ENCODE results near the gene NEK9. TPM values are rescaled to one million over a fixed set of nuclear protein-coding genes. Genes with fewer than 3 reads are reported as not detected.

The NEK9 gene
- total RNA-seq, 1 experiment from 2014 or later = 50.8 TPM

DNA sequence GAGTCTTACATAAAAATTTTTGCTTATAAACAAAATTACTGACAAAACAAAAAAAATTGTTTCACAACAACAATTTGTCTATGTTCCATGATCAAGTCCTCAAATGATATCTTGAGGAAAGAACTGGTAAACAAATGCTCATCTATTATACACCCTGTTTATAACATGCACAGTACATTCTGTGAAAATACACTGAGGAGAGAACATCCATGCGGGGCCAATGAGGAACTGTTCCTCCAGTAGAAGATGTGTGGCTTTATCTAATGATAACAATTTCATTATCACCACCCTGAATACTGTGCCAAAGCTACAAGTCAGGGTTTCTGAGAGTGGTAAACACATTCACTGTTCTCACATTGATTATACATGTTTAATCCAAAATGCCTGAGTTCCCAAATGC lies 86.3 kb downstream of the NEK9 start:
- ChIA-PET CTCF (no interaction called here), POLR2A (no interaction called here)
- ATAC-seq (no peak), DNase-seq (ENCODE audit: low spot score) (no peak)
- H3K9me3 Mint-ChIP-seq = no peaks in the 10 kb centered on the region
- no peak overlapping the region for H3K4me3 Mint-ChIP-seq
- no peaks in the 10 kb centered on the region for H3K27me3 Mint-ChIP-seq (ENCODE audit: low read depth)
- no peak overlapping the region for H3K27ac Mint-ChIP-seq
- no peak for TF ChIP-seq TEAD4 (CRISPR knock-in tag; IDR thresholded peaks at IDR 0.05)
- TF ChIP-seq, protein P1, sequence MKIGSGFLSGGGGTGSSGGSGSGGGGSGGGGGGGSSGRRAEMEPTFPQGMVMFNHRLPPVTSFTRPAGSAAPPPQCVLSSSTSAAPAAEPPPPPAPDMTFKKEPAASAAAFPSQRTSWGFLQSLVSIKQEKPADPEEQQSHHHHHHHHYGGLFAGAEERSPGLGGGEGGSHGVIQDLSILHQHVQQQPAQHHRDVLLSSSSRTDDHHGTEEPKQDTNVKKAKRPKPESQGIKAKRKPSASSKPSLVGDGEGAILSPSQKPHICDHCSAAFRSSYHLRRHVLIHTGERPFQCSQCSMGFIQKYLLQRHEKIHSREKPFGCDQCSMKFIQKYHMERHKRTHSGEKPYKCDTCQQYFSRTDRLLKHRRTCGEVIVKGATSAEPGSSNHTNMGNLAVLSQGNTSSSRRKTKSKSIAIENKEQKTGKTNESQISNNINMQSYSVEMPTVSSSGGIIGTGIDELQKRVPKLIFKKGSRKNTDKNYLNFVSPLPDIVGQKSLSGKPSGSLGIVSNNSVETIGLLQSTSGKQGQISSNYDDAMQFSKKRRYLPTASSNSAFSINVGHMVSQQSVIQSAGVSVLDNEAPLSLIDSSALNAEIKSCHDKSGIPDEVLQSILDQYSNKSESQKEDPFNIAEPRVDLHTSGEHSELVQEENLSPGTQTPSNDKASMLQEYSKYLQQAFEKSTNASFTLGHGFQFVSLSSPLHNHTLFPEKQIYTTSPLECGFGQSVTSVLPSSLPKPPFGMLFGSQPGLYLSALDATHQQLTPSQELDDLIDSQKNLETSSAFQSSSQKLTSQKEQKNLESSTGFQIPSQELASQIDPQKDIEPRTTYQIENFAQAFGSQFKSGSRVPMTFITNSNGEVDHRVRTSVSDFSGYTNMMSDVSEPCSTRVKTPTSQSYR (CRISPR knock-in tag; IDR thresholded peaks at IDR 0.05) = no peak
- TF ChIP-seq, protein P2, sequence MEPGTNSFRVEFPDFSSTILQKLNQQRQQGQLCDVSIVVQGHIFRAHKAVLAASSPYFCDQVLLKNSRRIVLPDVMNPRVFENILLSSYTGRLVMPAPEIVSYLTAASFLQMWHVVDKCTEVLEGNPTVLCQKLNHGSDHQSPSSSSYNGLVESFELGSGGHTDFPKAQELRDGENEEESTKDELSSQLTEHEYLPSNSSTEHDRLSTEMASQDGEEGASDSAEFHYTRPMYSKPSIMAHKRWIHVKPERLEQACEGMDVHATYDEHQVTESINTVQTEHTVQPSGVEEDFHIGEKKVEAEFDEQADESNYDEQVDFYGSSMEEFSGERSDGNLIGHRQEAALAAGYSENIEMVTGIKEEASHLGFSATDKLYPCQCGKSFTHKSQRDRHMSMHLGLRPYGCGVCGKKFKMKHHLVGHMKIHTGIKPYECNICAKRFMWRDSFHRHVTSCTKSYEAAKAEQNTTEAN (CRISPR knock-in tag; IDR thresholded peaks at IDR 0.05) = no peak
- no peak for TF ChIP-seq FOXJ3 (CRISPR knock-in tag; IDR thresholded peaks at IDR 0.05; ENCODE audit: borderline replicate concordance)
- no peak for TF ChIP-seq CREM (CRISPR knock-in tag; IDR thresholded peaks at IDR 0.05)
- TF ChIP-seq ELF4 (CRISPR knock-in tag; IDR thresholded peaks at IDR 0.05; ENCODE audit: low read depth) = no peak
- TF ChIP-seq, protein P3, sequence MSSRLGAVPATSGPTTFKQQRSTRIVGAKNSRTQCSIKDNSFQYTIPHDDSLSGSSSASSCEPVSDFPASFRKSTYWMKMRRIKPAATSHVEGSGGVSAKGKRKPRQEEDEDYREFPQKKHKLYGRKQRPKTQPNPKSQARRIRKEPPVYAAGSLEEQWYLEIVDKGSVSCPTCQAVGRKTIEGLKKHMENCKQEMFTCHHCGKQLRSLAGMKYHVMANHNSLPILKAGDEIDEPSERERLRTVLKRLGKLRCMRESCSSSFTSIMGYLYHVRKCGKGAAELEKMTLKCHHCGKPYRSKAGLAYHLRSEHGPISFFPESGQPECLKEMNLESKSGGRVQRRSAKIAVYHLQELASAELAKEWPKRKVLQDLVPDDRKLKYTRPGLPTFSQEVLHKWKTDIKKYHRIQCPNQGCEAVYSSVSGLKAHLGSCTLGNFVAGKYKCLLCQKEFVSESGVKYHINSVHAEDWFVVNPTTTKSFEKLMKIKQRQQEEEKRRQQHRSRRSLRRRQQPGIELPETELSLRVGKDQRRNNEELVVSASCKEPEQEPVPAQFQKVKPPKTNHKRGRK (CRISPR knock-in tag; IDR thresholded peaks at IDR 0.05; ENCODE audit: borderline replicate concordance) = no peak
- TF ChIP-seq ETV6 (CRISPR knock-in tag; IDR thresholded peaks at IDR 0.05) = no peak
- no peak for TF ChIP-seq GTF2I (CRISPR knock-in tag; conservative IDR thresholded peaks at IDR 0.05)
- TF ChIP-seq, protein P4, sequence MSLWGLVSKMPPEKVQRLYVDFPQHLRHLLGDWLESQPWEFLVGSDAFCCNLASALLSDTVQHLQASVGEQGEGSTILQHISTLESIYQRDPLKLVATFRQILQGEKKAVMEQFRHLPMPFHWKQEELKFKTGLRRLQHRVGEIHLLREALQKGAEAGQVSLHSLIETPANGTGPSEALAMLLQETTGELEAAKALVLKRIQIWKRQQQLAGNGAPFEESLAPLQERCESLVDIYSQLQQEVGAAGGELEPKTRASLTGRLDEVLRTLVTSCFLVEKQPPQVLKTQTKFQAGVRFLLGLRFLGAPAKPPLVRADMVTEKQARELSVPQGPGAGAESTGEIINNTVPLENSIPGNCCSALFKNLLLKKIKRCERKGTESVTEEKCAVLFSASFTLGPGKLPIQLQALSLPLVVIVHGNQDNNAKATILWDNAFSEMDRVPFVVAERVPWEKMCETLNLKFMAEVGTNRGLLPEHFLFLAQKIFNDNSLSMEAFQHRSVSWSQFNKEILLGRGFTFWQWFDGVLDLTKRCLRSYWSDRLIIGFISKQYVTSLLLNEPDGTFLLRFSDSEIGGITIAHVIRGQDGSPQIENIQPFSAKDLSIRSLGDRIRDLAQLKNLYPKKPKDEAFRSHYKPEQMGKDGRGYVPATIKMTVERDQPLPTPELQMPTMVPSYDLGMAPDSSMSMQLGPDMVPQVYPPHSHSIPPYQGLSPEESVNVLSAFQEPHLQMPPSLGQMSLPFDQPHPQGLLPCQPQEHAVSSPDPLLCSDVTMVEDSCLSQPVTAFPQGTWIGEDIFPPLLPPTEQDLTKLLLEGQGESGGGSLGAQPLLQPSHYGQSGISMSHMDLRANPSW (CRISPR knock-in tag; conservative IDR thresholded peaks at IDR 0.05; ENCODE audit: low read depth) = no peak
- no peak for TF ChIP-seq ZNF138 (CRISPR knock-in tag; conservative IDR thresholded peaks at IDR 0.05)
- TF ChIP-seq ZNF671 (CRISPR knock-in tag; IDR thresholded peaks at IDR 0.05) = no peak
- TF ChIP-seq, protein P5, sequence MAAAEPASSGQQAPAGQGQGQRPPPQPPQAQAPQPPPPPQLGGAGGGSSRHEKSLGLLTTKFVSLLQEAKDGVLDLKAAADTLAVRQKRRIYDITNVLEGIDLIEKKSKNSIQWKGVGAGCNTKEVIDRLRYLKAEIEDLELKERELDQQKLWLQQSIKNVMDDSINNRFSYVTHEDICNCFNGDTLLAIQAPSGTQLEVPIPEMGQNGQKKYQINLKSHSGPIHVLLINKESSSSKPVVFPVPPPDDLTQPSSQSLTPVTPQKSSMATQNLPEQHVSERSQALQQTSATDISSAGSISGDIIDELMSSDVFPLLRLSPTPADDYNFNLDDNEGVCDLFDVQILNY (CRISPR knock-in tag; IDR thresholded peaks at IDR 0.05) = no peak
- TF ChIP-seq FOXK1 (CRISPR knock-in tag; IDR thresholded peaks at IDR 0.05) = no peak
- TF ChIP-seq, protein P6, sequence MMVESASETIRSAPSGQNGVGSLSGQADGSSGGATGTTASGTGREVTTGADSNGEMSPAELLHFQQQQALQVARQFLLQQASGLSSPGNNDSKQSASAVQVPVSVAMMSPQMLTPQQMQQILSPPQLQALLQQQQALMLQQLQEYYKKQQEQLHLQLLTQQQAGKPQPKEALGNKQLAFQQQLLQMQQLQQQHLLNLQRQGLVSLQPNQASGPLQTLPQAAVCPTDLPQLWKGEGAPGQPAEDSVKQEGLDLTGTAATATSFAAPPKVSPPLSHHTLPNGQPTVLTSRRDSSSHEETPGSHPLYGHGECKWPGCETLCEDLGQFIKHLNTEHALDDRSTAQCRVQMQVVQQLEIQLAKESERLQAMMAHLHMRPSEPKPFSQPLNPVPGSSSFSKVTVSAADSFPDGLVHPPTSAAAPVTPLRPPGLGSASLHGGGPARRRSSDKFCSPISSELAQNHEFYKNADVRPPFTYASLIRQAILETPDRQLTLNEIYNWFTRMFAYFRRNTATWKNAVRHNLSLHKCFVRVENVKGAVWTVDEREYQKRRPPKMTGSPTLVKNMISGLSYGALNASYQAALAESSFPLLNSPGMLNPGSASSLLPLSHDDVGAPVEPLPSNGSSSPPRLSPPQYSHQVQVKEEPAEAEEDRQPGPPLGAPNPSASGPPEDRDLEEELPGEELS (CRISPR knock-in tag; IDR thresholded peaks at IDR 0.05) = no peak
- TF ChIP-seq ZNF219 (CRISPR knock-in tag; IDR thresholded peaks at IDR 0.05; ENCODE audit: borderline replicate concordance) = no peak
- TF ChIP-seq NFATC4 (CRISPR knock-in tag; IDR thresholded peaks at IDR 0.05) = no peak
- no peak for TF ChIP-seq OVOL2 (CRISPR knock-in tag; IDR thresholded peaks at IDR 0.05; ENCODE audit: borderline replicate concordance)
- TF ChIP-seq, protein P7, sequence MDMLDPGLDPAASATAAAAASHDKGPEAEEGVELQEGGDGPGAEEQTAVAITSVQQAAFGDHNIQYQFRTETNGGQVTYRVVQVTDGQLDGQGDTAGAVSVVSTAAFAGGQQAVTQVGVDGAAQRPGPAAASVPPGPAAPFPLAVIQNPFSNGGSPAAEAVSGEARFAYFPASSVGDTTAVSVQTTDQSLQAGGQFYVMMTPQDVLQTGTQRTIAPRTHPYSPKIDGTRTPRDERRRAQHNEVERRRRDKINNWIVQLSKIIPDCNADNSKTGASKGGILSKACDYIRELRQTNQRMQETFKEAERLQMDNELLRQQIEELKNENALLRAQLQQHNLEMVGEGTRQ (CRISPR knock-in tag; IDR thresholded peaks at IDR 0.05) = no peak
- H3K36me3 Mint-ChIP-seq = peaks cover 23% of the 10 kb centered on the region
- H3K4me1 Mint-ChIP-seq = no peaks in the 10 kb centered on the region
